Testis (tissue), 2 donors: Measurements from ENCODE around the gene RRAGA.

ENCODE experiments used
- CTCF ChIP-seq, 3 experiments: fragments of 450-650 bp in 2 of 3; fragments of 200-600 bp in 1 of 3; sonication (generic) in 1 of 3; IDR thresholded peaks; one replicate each; pipeline ENCODE4 v1.5.1; 2016 to 2019; ENCODE audit warnings: antibody characterized with exemption in 3 of 3, mild to moderate bottlenecking in 2 of 3, moderate library complexity in 1 of 3
- POLR2A ChIP-seq: fragments of 450-650 bp; IDR thresholded peaks from one replicate; pipeline ENCODE4 v1.6.1; 2017; ENCODE audit warnings: antibody characterized with exemption, mild to moderate bottlenecking, moderate library complexity

GRCh38 chr9:19026375-19026774 is 22.9 kb upstream of the RRAGA start:
- TF ChIP-seq CTCF (IDR thresholded peaks at IDR 0.05) (no peak), POLR2A (no peak)
